GM21360 (cell line): ENCODE data around the gene LRRC42.

Source experiments
- ATAC-seq: cut with Tn5 transposase; IDR thresholded peaks from one replicate; pipeline ENCODE4 v1.9.1; 2021; ENCODE audit warnings: mild to moderate bottlenecking, moderate library complexity; ENCODE audit not compliant: unreplicated experiment

The LRRC42 gene

GRCh38 chr1:53946252-53947171 lies at the start of gene LRRC42:
LRRC42 (plus strand) TSS chr1:53946350; CDS start chr1:53952000, 5,650 bp downstream.
- peak; percentile 60 for ATAC-seq

- ATAC-seq, result no peak
Observed at GRCh38 chr1:53896635-53897229, 49.4 kb upstream of the LRRC42 start.

GRCh38 chr1:53899206-53899628 lies 46.9 kb upstream of the LRRC42 start:
- no peak for ATAC-seq

GRCh38 chr1:53899708-53900107 lies 46.4 kb upstream of the LRRC42 start:
- no peak for ATAC-seq

- ATAC-seq, result no peak
Observed at GRCh38 chr1:53902235-53903138, 43.7 kb upstream of the LRRC42 start.

- ATAC-seq, result no peak
Observed at GRCh38 chr1:53905509-53905908, 40.6 kb upstream of the LRRC42 start.

GRCh38 chr1:53906121-53906520 lies 40.0 kb upstream of the LRRC42 start:
- ATAC-seq, result no peak

GRCh38 chr1:53909946-53910345 lies 36.2 kb upstream of the LRRC42 start:
- ATAC-seq, result no peak

- ATAC-seq, result no peak
Observed at GRCh38 chr1:53911442-53911841, 34.7 kb upstream of the LRRC42 start.

- no peak for ATAC-seq
Observed at GRCh38 chr1:53913352-53914033, 32.7 kb upstream of the LRRC42 start.

- no peak for ATAC-seq
Observed at GRCh38 chr1:53918343-53918742, 27.8 kb upstream of the LRRC42 start.

GRCh38 chr1:53919675-53920066 lies 26.5 kb upstream of the LRRC42 start:
- ATAC-seq, result no peak

- ATAC-seq, result no peak
Observed at GRCh38 chr1:53927376-53927881, 18.7 kb upstream of the LRRC42 start.

- ATAC-seq, result no peak
Observed at GRCh38 chr1:53929246-53929960, 16.7 kb upstream of the LRRC42 start.

GRCh38 chr1:53930932-53931331 lies 15.2 kb upstream of the LRRC42 start:
- no peak for ATAC-seq

GRCh38 chr1:53931523-53931922 lies 14.6 kb upstream of the LRRC42 start:
- no peak for ATAC-seq

GRCh38 chr1:53934170-53934765 lies 11.9 kb upstream of the LRRC42 start:
- ATAC-seq, result no peak

- no peak for ATAC-seq
Observed at GRCh38 chr1:53936430-53936829, 9.7 kb upstream of the LRRC42 start.

GRCh38 chr1:53938136-53938830 lies 7.9 kb upstream of the LRRC42 start:
- ATAC-seq, result no peak
